COR-L47 (cell line): ENCODE data around the gene RTCA.
"Not testable (repeated sequence)": the region's sequence is repeated elsewhere in the genome, so short reads cannot be mapped to it uniquely, and the experiment has no call there.

Source experiments
- DNase-seq: peaks from one replicate; lab custom pipeline; 2025; lab: John Stamatoyannopoulos, UW

RTCA gene

GRCh38 chr1:100265931-100266740 is at the start of gene RTCA:
RTCA (plus strand) TSS chr1:100266216; CDS start chr1:100266376, 160 bp downstream.
- DNase-seq = peak; percentile 95

GRCh38 chr1:100217834-100218233 is 48.2 kb upstream of the RTCA start:
- DNase-seq = no peak

GRCh38 chr1:100219457-100219856 is 46.6 kb upstream of the RTCA start:
- no peak for DNase-seq

- no peak for DNase-seq
Observed at GRCh38 chr1:100219883-100220282, 46.1 kb upstream of the RTCA start.

GRCh38 chr1:100222428-100222827 is 43.6 kb upstream of the RTCA start:
- no peak for DNase-seq

- DNase-seq = no peak
Observed at GRCh38 chr1:100229681-100230443, 36.2 kb upstream of the RTCA start.

- no peak for DNase-seq
Observed at GRCh38 chr1:100230765-100231164, 35.3 kb upstream of the RTCA start.

- DNase-seq = no peak
Observed at GRCh38 chr1:100231721-100232120, 34.3 kb upstream of the RTCA start.

GRCh38 chr1:100232156-100232555 is 33.9 kb upstream of the RTCA start:
- no peak for DNase-seq

GRCh38 chr1:100233566-100233965 is 32.5 kb upstream of the RTCA start:
- DNase-seq = not testable (repeated sequence)

GRCh38 chr1:100234432-100234831 is 31.6 kb upstream of the RTCA start:
- no peak for DNase-seq

- no peak for DNase-seq
Observed at GRCh38 chr1:100237091-100237490, 28.9 kb upstream of the RTCA start.

GRCh38 chr1:100239961-100240360 is 26.1 kb upstream of the RTCA start:
- no peak for DNase-seq

GRCh38 chr1:100240631-100241030 is 25.4 kb upstream of the RTCA start:
- no peak for DNase-seq

GRCh38 chr1:100246738-100247137 is 19.3 kb upstream of the RTCA start:
- DNase-seq = no peak

- no peak for DNase-seq
Observed at GRCh38 chr1:100249155-100249536, 16.9 kb upstream of the RTCA start.

GRCh38 chr1:100249537-100250257 is 16.3 kb upstream of the RTCA start, which contains the start of gene DBT:
DBT (minus strand) TSS chr1:100249834; CDS start chr1:100249820, 14 bp downstream.
- DNase-seq = peak; percentile 92

- no peak for DNase-seq
Observed at GRCh38 chr1:100250264-100250663, 15.8 kb upstream of the RTCA start.

GRCh38 chr1:100250807-100251206 is 15.2 kb upstream of the RTCA start:
- no peak for DNase-seq

- DNase-seq = no peak
Observed at GRCh38 chr1:100252901-100253300, 13.1 kb upstream of the RTCA start.

- DNase-seq = no peak
Observed at GRCh38 chr1:100253552-100253951, 12.5 kb upstream of the RTCA start.

GRCh38 chr1:100256273-100256672 is 9.7 kb upstream of the RTCA start:
- DNase-seq = not testable (repeated sequence)
